KMS-11 (cell line): ENCODE data around the gene RPGRIP1.

Experiments
- H2AFZ ChIP-seq: fragments of 200-600 bp; sonication (generic); 2 replicates; pipeline ENCODE4 v1.6.1; 2016; ENCODE audit warnings: antibody characterized with exemption, mixed run types, low read depth
- H3K27ac ChIP-seq: fragments of 200-600 bp; sonication (generic); 2 replicates; pipeline ENCODE4 v1.6.1; 2016; ENCODE audit warnings: mild to moderate bottlenecking, mixed run types
- H3K27me3 ChIP-seq: fragments of 200-600 bp; sonication (generic); 2 replicates; pipeline ENCODE4 v1.6.1; 2017; ENCODE audit warnings: mild to moderate bottlenecking, low read depth, mixed run types, moderate library complexity; ENCODE audit not compliant: insufficient read depth
- H3K36me3 ChIP-seq: fragments of 200-600 bp; sonication (generic); 2 replicates; pipeline ENCODE4 v1.6.1; 2017; ENCODE audit warnings: mild to moderate bottlenecking, mixed run types; ENCODE audit not compliant: insufficient read depth
- H3K4me1 ChIP-seq: fragments of 200-600 bp; sonication (generic); 2 replicates; pipeline ENCODE4 v1.6.1; 2016; ENCODE audit warnings: mild to moderate bottlenecking, low read depth, mixed run types; ENCODE audit not compliant: poor library complexity, severe bottlenecking
- H3K4me2 ChIP-seq: fragments of 200-600 bp; sonication (generic); 2 replicates; pipeline ENCODE4 v1.7.0; 2016; ENCODE audit warnings: mild to moderate bottlenecking, mixed run types
- H3K4me3 ChIP-seq: fragments of 200-600 bp; sonication (generic); IDR thresholded peaks from 2 replicates; pipeline ENCODE4 v1.6.1; 2017; ENCODE audit warnings: low read depth, low read length, mixed read lengths; ENCODE audit not compliant: insufficient read depth
- H3K79me2 ChIP-seq: fragments of 200-600 bp; sonication (generic); 2 replicates; pipeline ENCODE4 v1.6.1; 2016; ENCODE audit warnings: low read depth, mixed run types; ENCODE audit not compliant: insufficient read depth
- H3K9ac ChIP-seq: fragments of 200-600 bp; sonication (generic); 2 replicates; pipeline ENCODE4 v1.6.1; 2016; ENCODE audit warnings: mild to moderate bottlenecking, mixed run types
- H4K20me1 ChIP-seq: fragments of 200-600 bp; sonication (generic); 2 replicates; pipeline ENCODE4 v1.6.1; 2016; ENCODE audit warnings: mild to moderate bottlenecking, mixed run types; ENCODE audit not compliant: insufficient read depth
- CTCF ChIP-seq: fragments of 200-600 bp; sonication (generic); conservative IDR thresholded peaks from 2 replicates; pipeline ENCODE4 v1.6.1; 2017; ENCODE audit warnings: low read depth, mild to moderate bottlenecking, antibody characterized with exemption, low read length, moderate library complexity, mixed read lengths

Gene RPGRIP1

GRCh38 chr14:21236948-21237797 is 42.7 kb upstream of the RPGRIP1 start:
- Histone ChIP-seq H3K27ac (no peak overlapping the region; the same call in 1 of the 2 replicates), H3K4me3 (no peak overlapping the region), H3K27me3 (no peaks in the 10 kb centered on the region), H3K4me1 (peaks cover 38% of the 10 kb centered on the region), H2AFZ (no peak overlapping the region), H3K4me2 (no peak overlapping the region), H3K36me3 (peaks cover 3% of the 10 kb centered on the region), H4K20me1 (peaks cover 84% of the 10 kb centered on the region), H3K79me2 (peaks cover 100% of the 10 kb centered on the region), H3K9ac (no peak overlapping the region)
- TF ChIP-seq CTCF = no peak

GRCh38 chr14:21238823-21239518 is 40.9 kb upstream of the RPGRIP1 start:
- Histone ChIP-seq H3K79me2 (peaks cover 99% of the 10 kb centered on the region), H4K20me1 (peaks cover 85% of the 10 kb centered on the region), H3K4me3 (no peak overlapping the region), H3K36me3 (no peaks in the 10 kb centered on the region; the same call in none of the 2 replicates), H3K9ac (no peak overlapping the region), H3K4me2 (no peak overlapping the region), H3K4me1 (peaks cover 37% of the 10 kb centered on the region), H3K27me3 (no peaks in the 10 kb centered on the region), H3K27ac (no peak overlapping the region), H2AFZ (no peak overlapping the region)
- no peak for TF ChIP-seq CTCF

GRCh38 chr14:21240417-21240816 is 39.5 kb upstream of the RPGRIP1 start:
- Histone ChIP-seq H3K4me3 (no peak overlapping the region), H3K36me3 (no peaks in the 10 kb centered on the region; the same call in none of the 2 replicates), H3K4me1 (peaks cover 34% of the 10 kb centered on the region), H3K9ac (no peak overlapping the region), H3K4me2 (no peak overlapping the region), H4K20me1 (peaks cover 85% of the 10 kb centered on the region), H3K27ac (no peak overlapping the region), H3K27me3 (no peaks in the 10 kb centered on the region), H3K79me2 (peaks cover 99% of the 10 kb centered on the region), H2AFZ (no peak overlapping the region)
- no peak; the same call in 1 of the 2 replicates for TF ChIP-seq CTCF

- peaks cover 99% of the 10 kb centered on the region for H3K79me2 ChIP-seq
- no peaks in the 10 kb centered on the region for H3K27me3 ChIP-seq
- no peak overlapping the region for H3K27ac ChIP-seq
- H3K4me1 ChIP-seq = peaks cover 26% of the 10 kb centered on the region
- H3K36me3 ChIP-seq = no peaks in the 10 kb centered on the region; the same call in none of the 2 replicates
- peaks cover 86% of the 10 kb centered on the region for H4K20me1 ChIP-seq
- H2AFZ ChIP-seq = no peak overlapping the region
- no peak overlapping the region for H3K4me2 ChIP-seq
- no peak overlapping the region for H3K9ac ChIP-seq
- peak; percentile 43 for TF ChIP-seq CTCF
- no peak overlapping the region for H3K4me3 ChIP-seq
Measured at GRCh38 chr14:21241218-21241819, 38.6 kb upstream of the RPGRIP1 start.
